Muscle of leg (tissue), 11 donors: ENCODE data around the gene PLA2G2D. TPM values are rescaled to one million over a fixed set of nuclear protein-coding genes. Genes with fewer than 3 reads are reported as not detected.
"Not testable (repeated sequence)": the region's sequence is repeated elsewhere in the genome, so short reads cannot be mapped to it uniquely, and the experiment has no call there.

Experiments
- DNase-seq: peaks from one replicate; pipeline ENCODE4 v3.0.0; 2013
- H3K27ac ChIP-seq: one replicate; pipeline ENCODE4 v1.5.1; 2013; ENCODE audit warnings: mild to moderate bottlenecking, low read length, control low read depth
- H3K27me3 ChIP-seq: one replicate; pipeline ENCODE4 v1.6.1; 2013; ENCODE audit warnings: low read length; ENCODE audit not compliant: control insufficient read depth, insufficient read depth
- H3K36me3 ChIP-seq: one replicate; pipeline ENCODE4 v1.6.1; 2013; ENCODE audit warnings: low read length; ENCODE audit not compliant: control insufficient read depth, insufficient read depth
- H3K4me1 ChIP-seq: one replicate; pipeline ENCODE4 v1.6.1; 2013; ENCODE audit warnings: low read length; ENCODE audit not compliant: control insufficient read depth, insufficient read depth
- H3K4me3 ChIP-seq: one replicate; pipeline ENCODE4 v1.5.1; 2013; ENCODE audit warnings: low read length, control low read depth
- H3K9me3 ChIP-seq: replicated peaks from 2 replicates; pipeline ENCODE4 v1.6.1; 2013; ENCODE audit warnings: low read depth, low read length; ENCODE audit not compliant: control insufficient read depth
- WGBS: methylation state at CpG from one replicate; pipeline ENCODE4 v1.1.5; 2013; ENCODE audit warnings: missing lambda C conversion rate; ENCODE audit not compliant: insufficient coverage; 5-methylcytosine and 5-hydroxymethylcytosine counted together
- polyA plus RNA-seq, 8 donors: library from polyadenylated mRNA; unstranded; fragments of 120-200 nt; gene quantifications; one replicate each; pipeline versions ENCODE4 v1.2.1 to v1.2.3, GENCODE V29; 2013; ENCODE audit warnings: inconsistent platforms in 1 of 8, low replicate concordance in 1 of 8; ENCODE audit not compliant: insufficient read length in 8 of 8, insufficient read depth in 1 of 8
- total RNA-seq: library from RNA; stranded (reverse); fragments of 120-200 nt; gene quantifications from one replicate; pipeline ENCODE4 v1.2.4, GENCODE V29; 2013

Gene PLA2G2D
- total and polyA plus RNA-seq, 9 donors = 0.05 TPM; not detected in 8

- DNase-seq = no peak
- Histone ChIP-seq H3K27me3 (no peaks in the 10 kb centered on the region), H3K27ac (no peak overlapping the region), H3K36me3 (no peaks in the 10 kb centered on the region), H3K4me3 (no peak overlapping the region), H3K9me3 (no peaks in the 10 kb centered on the region), H3K4me1 (no peaks in the 10 kb centered on the region)
- no CpG with 5 or more reads among the region's 3 CpGs for WGBS
These were observed 15.7 kb upstream of the PLA2G2D start for GRCh38 chr1:20134995-20135394.

GRCh38 chr1:20130518-20130917 is 11.2 kb upstream of the PLA2G2D start:
- not testable (repeated sequence) for H3K27ac ChIP-seq, H3K36me3 ChIP-seq, H3K4me1 ChIP-seq, DNase-seq, H3K4me3 ChIP-seq, H3K27me3 ChIP-seq, H3K9me3 ChIP-seq
- WGBS = no CpG with 5 or more reads among the region's 3 CpGs

- peaks cover 3% of the 10 kb centered on the region for H3K9me3 ChIP-seq
- H3K27ac ChIP-seq = no peak overlapping the region
- no peak for DNase-seq
- peaks cover 16% of the 10 kb centered on the region for H3K4me1 ChIP-seq
- H3K27me3 ChIP-seq = peaks cover 4% of the 10 kb centered on the region
- H3K36me3 ChIP-seq = no peaks in the 10 kb centered on the region
- WGBS = 80% methylated on average over 9 of the region's 10 CpGs
- no peak overlapping the region for H3K4me3 ChIP-seq
These were observed 7.6 kb upstream of the PLA2G2D start for GRCh38 chr1:20126806-20127440.

- H3K27me3 ChIP-seq = peaks cover 6% of the 10 kb centered on the region
- H3K4me3 ChIP-seq = no peak overlapping the region
- H3K36me3 ChIP-seq = no peaks in the 10 kb centered on the region
- no peak overlapping the region for H3K27ac ChIP-seq
- WGBS = 59% methylated on average over 7 of the region's 9 CpGs
- H3K9me3 ChIP-seq = peaks cover 3% of the 10 kb centered on the region
- H3K4me1 ChIP-seq = peaks cover 16% of the 10 kb centered on the region
- no peak for DNase-seq
These were observed 6.9 kb upstream of the PLA2G2D start for GRCh38 chr1:20126041-20126805.

- Histone ChIP-seq H3K36me3 (no peaks in the 10 kb centered on the region), H3K27ac (no peak overlapping the region), H3K9me3 (peaks cover 3% of the 10 kb centered on the region), H3K4me1 (peaks cover 16% of the 10 kb centered on the region), H3K4me3 (no peak overlapping the region), H3K27me3 (peaks cover 10% of the 10 kb centered on the region)
- no peak for DNase-seq
- 63% methylated on average over 6 of the region's 10 CpGs for WGBS
These were observed 5.8 kb upstream of the PLA2G2D start for GRCh38 chr1:20125100-20125499.

GRCh38 chr1:20124456-20125057 is 5.2 kb upstream of the PLA2G2D start:
- peak; percentile 51 for DNase-seq
- H3K36me3 ChIP-seq = no peaks in the 10 kb centered on the region
- peaks cover 10% of the 10 kb centered on the region for H3K27me3 ChIP-seq
- H3K9me3 ChIP-seq = peaks cover 3% of the 10 kb centered on the region
- H3K4me1 ChIP-seq = peaks cover 16% of the 10 kb centered on the region
- H3K4me3 ChIP-seq = no peak overlapping the region
- WGBS = 30% methylated on average over 2 of the region's 7 CpGs
- no peak overlapping the region for H3K27ac ChIP-seq

- WGBS = 54% methylated on average over 3 of the region's 10 CpGs
These were observed 4.6 kb upstream of the PLA2G2D start for GRCh38 chr1:20123722-20124455.

GRCh38 chr1:20120796-20121195 is 1.5 kb upstream of the PLA2G2D start:
- H3K4me1 ChIP-seq = peaks cover 11% of the 10 kb centered on the region
- WGBS = 84% methylated on average over 4 of the region's 4 CpGs
- no peak overlapping the region for H3K4me3 ChIP-seq
- H3K9me3 ChIP-seq = no peaks in the 10 kb centered on the region
- DNase-seq = no peak
- no peak overlapping the region for H3K27ac ChIP-seq
- H3K27me3 ChIP-seq = peaks cover 13% of the 10 kb centered on the region
- no peaks in the 10 kb centered on the region for H3K36me3 ChIP-seq

More at GRCh38 chr1:20123722-20124455, 4.6 kb upstream of the PLA2G2D start:
- H3K27me3 ChIP-seq = peaks cover 10% of the 10 kb centered on the region
- H3K4me1 ChIP-seq = peaks cover 16% of the 10 kb centered on the region
- H3K27ac ChIP-seq = no peak overlapping the region
- no peak for DNase-seq
- H3K4me3 ChIP-seq = no peak overlapping the region
- H3K36me3 ChIP-seq = no peaks in the 10 kb centered on the region
- H3K9me3 ChIP-seq = peaks cover under 1% of the 10 kb centered on the region

- no peak overlapping the region for H3K4me3 ChIP-seq
- no peaks in the 10 kb centered on the region for H3K9me3 ChIP-seq
- no peak overlapping the region for H3K27ac ChIP-seq
- no peaks in the 10 kb centered on the region for H3K36me3 ChIP-seq
- DNase-seq = no peak
- H3K27me3 ChIP-seq = peaks cover 15% of the 10 kb centered on the region
- no peaks in the 10 kb centered on the region for H3K4me1 ChIP-seq
These were observed 2.1 kb downstream of the PLA2G2D start for GRCh38 chr1:20117236-20117635.

- Histone ChIP-seq H3K27me3 (peaks cover 11% of the 10 kb centered on the region), H3K9me3 (no peaks in the 10 kb centered on the region), H3K27ac (no peak overlapping the region), H3K4me3 (no peak overlapping the region), H3K36me3 (no peaks in the 10 kb centered on the region), H3K4me1 (no peaks in the 10 kb centered on the region)
- DNase-seq = no peak
- 82% methylated on average over 4 of the region's 7 CpGs for WGBS
These were observed 3.4 kb downstream of the PLA2G2D start for GRCh38 chr1:20115916-20116315.
